K562 (cell line): ENCODE measurements around the gene ZBTB16. TPM values are rescaled to one million over a fixed set of nuclear protein-coding genes. Genes with fewer than 3 reads are reported as not detected.

Experiments
- ATAC-seq: fragments of 200-7000 bp; cut with Tn5 transposase; 3 replicates; pipeline ENCODE4 v1.9.1; 2020; ENCODE audit warnings: moderate library complexity
- BruUV-seq: library from RNA; stranded (reverse); fragments of 400-500 nt; replicated peaks from 2 replicates; lab custom pipeline; 2021; lab: Mats Ljungman, UMichigan
- CTCF ChIA-PET: fragments of 300-600 bp; formaldehyde crosslinking; extraction: SDS; loops from one replicate; lab custom pipeline; 2021; ENCODE audit warnings: low intra/inter-chr PET ratio; lab: Yijun Ruan, JAX
- POLR2A ChIA-PET: fragments of 300-600, 350-650 bp; sonication (Branson Sonifier 250); formaldehyde crosslinking; extraction: SDS; loops from one replicate; lab custom pipeline; 2021; ENCODE audit warnings: antibody characterized with exemption, inconsistent platforms; lab: Yijun Ruan, JAX
- DNase-seq, 4 experiments: peaks; one replicate each; pipeline versions ENCODE4 v3.0.0 to v3.0.0-alpha.2; 2011 to 2018; ENCODE audit warnings: low spot score in 3 of 4, mixed read lengths in 3 of 4; ENCODE audit errors: extremely low read depth in 1 of 4
- FAIRE-seq: peaks from 2 replicates; lab custom pipeline; 2011; peaks lifted over from hg19 to GRCh38; lab: Jason Lieb, UNC
- H2AFZ ChIP-seq: 2 replicates; pipeline ENCODE4 v1.6.0; 2011; ENCODE audit warnings: low read depth, low read length, control low read depth, inconsistent platforms
- H3K27ac ChIP-seq: fragments of 200-600 bp; 3 replicates; pipeline ENCODE4 v1.8.0; 2011; ENCODE audit warnings: low read depth, mild to moderate bottlenecking, control low read depth, inconsistent platforms, low read length, moderate library complexity, mixed read lengths; ENCODE audit errors: extremely low read depth
- H3K27me3 ChIP-seq, 2 experiments: fragments of 300-600 bp in 1 of 2; 2 replicates in 1 of 2; 3 replicates in 1 of 2; pipeline versions ENCODE4 v1.6.0 to v1.8.0; 2011; ENCODE audit warnings: inconsistent platforms in 2 of 2, low read length in 2 of 2, mild to moderate bottlenecking in 1 of 2, mixed read lengths in 1 of 2, moderate library complexity in 1 of 2; ENCODE audit not compliant: control insufficient read depth in 2 of 2, insufficient read depth in 2 of 2
- H3K36me3 ChIP-seq: fragments of 300-600 bp; 3 replicates; pipeline ENCODE4 v1.8.0; 2011; ENCODE audit warnings: mild to moderate bottlenecking, low read length, inconsistent platforms; ENCODE audit not compliant: control insufficient read depth, insufficient read depth
- H3K4me1 ChIP-seq, 2 experiments: fragments of 200-600 bp in 1 of 2; replicated peaks in 1 of 2; 2 replicates in 1 of 2; 3 replicates in 1 of 2; pipeline versions ENCODE4 v1.5.1 to v1.8.0; 2011; ENCODE audit warnings: inconsistent platforms in 2 of 2, low read length in 2 of 2, mild to moderate bottlenecking in 1 of 2, mixed read lengths in 1 of 2, moderate library complexity in 1 of 2; ENCODE audit not compliant: control insufficient read depth in 2 of 2, insufficient read depth in 2 of 2
- H3K4me2 ChIP-seq: 2 replicates; pipeline ENCODE4 v1.6.1; 2011; ENCODE audit warnings: low read length, control low read depth, inconsistent platforms, mixed read lengths; ENCODE audit not compliant: insufficient read depth
- H3K4me3 ChIP-seq: fragments of 200-600 bp; sonication (generic), shearing (Covaris generic); 2 replicates; pipeline ENCODE4 v1.5.1; 2016; ENCODE audit warnings: control low read depth, inconsistent platforms
- H3K79me2 ChIP-seq: fragments of 200-600 bp; 3 replicates; pipeline ENCODE4 v1.8.0; 2011; ENCODE audit warnings: low read length, inconsistent platforms; ENCODE audit not compliant: control insufficient read depth, insufficient read depth
- H3K9ac ChIP-seq, 2 experiments: 2 replicates each; pipeline versions ENCODE4 v1.6.0 to v1.6.1; 2011; ENCODE audit warnings: low read depth in 2 of 2, low read length in 2 of 2, control low read depth in 1 of 2, inconsistent platforms in 1 of 2, mild to moderate bottlenecking in 1 of 2, mixed read lengths in 1 of 2; ENCODE audit not compliant: insufficient read depth in 1 of 2
- H3K9me1 ChIP-seq: one replicate; pipeline ENCODE4 v1.6.0; 2011; ENCODE audit warnings: inconsistent platforms, mild to moderate bottlenecking, low read length, moderate library complexity; ENCODE audit not compliant: control insufficient read depth, insufficient read depth
- H3K9me3 ChIP-seq: replicated peaks from 2 replicates; pipeline ENCODE4 v1.5.1; 2011; ENCODE audit warnings: low read depth, low read length, inconsistent platforms; ENCODE audit not compliant: control insufficient read depth, insufficient read depth
- H4K20me1 ChIP-seq: replicated peaks from 2 replicates; pipeline ENCODE4 v1.6.1; 2011; ENCODE audit warnings: low read length, inconsistent platforms, mixed read lengths; ENCODE audit not compliant: control insufficient read depth, insufficient read depth
- ARID2 ChIP-seq: fragments of 450-650 bp; IDR thresholded peaks from 2 replicates; pipeline ENCODE4 v1.6.1; 2017; ENCODE audit warnings: antibody characterized with exemption, mild to moderate bottlenecking
- BRCA1 ChIP-seq, 2 experiments: fragments of 450-650 bp in 1 of 2; sonication (generic) in 1 of 2; formaldehyde crosslinking in 1 of 2; IDR thresholded peaks; 2 replicates each; pipeline versions ENCODE4 v1.5.0 to v1.6.1; 2017 to 2020; ENCODE audit warnings: mild to moderate bottlenecking in 1 of 2, missing genetic modification reagents in 1 of 2
- CHAMP1 ChIP-seq: fragments of 450-650 bp; IDR thresholded peaks from 2 replicates; pipeline ENCODE4 v1.6.1; 2016; ENCODE audit warnings: mild to moderate bottlenecking
- JUND ChIP-seq, 2 experiments: IDR thresholded peaks; 2 replicates in 1 of 2; 3 replicates in 1 of 2; pipeline ENCODE4 v1.6.1; 2011; ENCODE audit warnings: borderline replicate concordance in 2 of 2, low read depth in 2 of 2, low read length in 2 of 2, improper control_type of control experiment in 1 of 2, missing biosample characterization in 1 of 2, missing genetic modification characterization in 1 of 2, missing genetic modification reagents in 1 of 2
- MNT ChIP-seq, 2 experiments: fragments of 450-650 bp; conservative IDR thresholded peaks; 2 replicates each; pipeline ENCODE4 v1.6.1; 2017; ENCODE audit warnings: mild to moderate bottlenecking in 2 of 2, moderate library complexity in 2 of 2
- ZKSCAN3 ChIP-seq: fragments of 250-450 bp; sonication (Bioruptor Pico); IDR thresholded peaks from 2 replicates; pipeline ENCODE4 v1.4.0; 2020
- ZNF175 ChIP-seq: fragments of 200-800 bp; sonication (Bioruptor generic); IDR thresholded peaks from 2 replicates; pipeline ENCODE4 v1.6.1; 2016; ENCODE audit warnings: low read depth, mild to moderate bottlenecking, missing genetic modification characterization, missing compliant biosample characterization
- ZNF639 ChIP-seq, 2 experiments: fragments of 200-800 bp in 1 of 2; sonication (Bioruptor generic) in 1 of 2; sonication (generic) in 1 of 2; formaldehyde crosslinking in 1 of 2; IDR thresholded peaks in 1 of 2; conservative IDR thresholded peaks in 1 of 2; 2 replicates each; pipeline versions ENCODE4 v1.5.0 to v1.6.1; 2016 to 2020; ENCODE audit warnings: missing compliant biosample characterization in 1 of 2, missing genetic modification characterization in 1 of 2, missing genetic modification reagents in 1 of 2
- WGBS: fragments of 100-300 bp; shearing (Covaris generic); methylation state at CpG from one replicate; pipeline ENCODE4 v1.1.6; 2016; ENCODE audit warnings: low coverage, mixed read lengths; ENCODE audit not compliant: insufficient coverage; ENCODE audit errors: missing lambda C conversion rate; 5-methylcytosine and 5-hydroxymethylcytosine counted together
- in situ Hi-C: fragments of 300-500 bp; cut with MboI; formaldehyde crosslinking; loops from 4 replicates; pipeline ENCODE4 v1.15.0; 2018; ENCODE audit warnings: inconsistent platforms, mixed read lengths
- intact Hi-C: fragments of 100-400 bp; cut with micrococcal nuclease; formaldehyde crosslinking; loops from 2 replicates; pipeline ENCODE4 v1.14.2; 2022
- polyA plus RNA-seq, 8 experiments: library from polyadenylated mRNA; depleted of rRNA in 4 of 8; stranded (reverse) in 5 of 8; unstranded in 3 of 8; fragments of >200 nt; fragmentation: Nextera tagmentation in 2 of 8; fragmentation: Illumina TruSeq in 1 of 8; extraction: Ambion mirVana in 2 of 8; extraction: Trizol in 1 of 8; gene quantifications; 2 replicates each; pipeline versions ENCODE4 v1.2.1 to v1.2.3, GENCODE V29; 2011 to 2014; ENCODE audit warnings: inconsistent platforms in 1 of 8, missing spikeins in 1 of 8
- total RNA-seq, 7 experiments: library from RNA; depleted of rRNA in 6 of 7; stranded (reverse); fragments of >200 nt in 6 of 7; fragmentation: Illumina TruSeq in 2 of 7; extraction: Trizol in 2 of 7; gene quantifications; 2 replicates each; pipeline versions ENCODE4 v1.2.1 to v1.2.3, GENCODE V29; 2011 to 2021; ENCODE audit warnings: low replicate concordance in 1 of 7

ZBTB16 gene
- total and polyA plus RNA-seq, 9 of the 15 experiments (the other 6 are each of a cell fraction or from before 2014, with no cell fraction given), result 0.06 to 0.40 (median 0.24) TPM; not detected in 4

GRCh38 chr11:114291842-114292680, 232.6 kb downstream of the ZBTB16 start:
- in situ Hi-C loops, result no loop called here
- BruUV-seq, result no TSS peak
- DNase-seq (no peak), ATAC-seq (no peak), FAIRE-seq (no peak)
- Histone ChIP-seq H3K27me3 (no peaks in the 10 kb centered on the region), H3K4me1 (peaks cover 9 to 41% of the 10 kb centered on the region in 2 experiments), H3K79me2 (no peaks in the 10 kb centered on the region), H2AFZ (peak overlapping the region; percentile 43), H3K9ac (no peak overlapping the region), H3K36me3 (no peaks in the 10 kb centered on the region), H4K20me1 (no peaks in the 10 kb centered on the region), H3K27ac (no peak overlapping the region), H3K4me2 (peak overlapping the region; percentile 42; the same call in 1 of the 2 replicates), H3K4me3 (no peak overlapping the region), H3K9me1 (no peaks in the 10 kb centered on the region), H3K9me3 (no peaks in the 10 kb centered on the region)
- POLR2A ChIA-PET, result interaction anchor here (0.8 kb wide), 1 partner anchor 18 kb away, joined by 3 read pairs; no protein-coding TSS in a partner anchor
- intact Hi-C loops, result no loop called here
- 48% methylated on average over 4 of the region's 4 CpGs for WGBS
- CTCF ChIA-PET, result no interaction called here
- TF ChIP-seq JUND (IDR thresholded peaks at IDR 0.05; ENCODE audit: borderline replicate concordance, low read depth, low read length), result no peak
- 0 out of 3 replicates have a peak, but pooled peaks have one; percentile 17 for TF ChIP-seq JUND (tag; IDR thresholded peaks at IDR 0.05; ENCODE audit: borderline replicate concordance, low read depth, low read length)
- no peak for TF ChIP-seq MNT (conservative IDR thresholded peaks at IDR 0.05)
- TF ChIP-seq ARID2, result no peak
- no peak for TF ChIP-seq CHAMP1
- TF ChIP-seq ZNF175 (CRISPR knock-in tag), result 0 out of 2 replicates have a peak, but pooled peaks have one; percentile 3
- TF ChIP-seq ZNF639 (CRISPR knock-in tag; conservative IDR thresholded peaks at IDR 0.05 in 1 of 2, IDR thresholded peaks at IDR 0.05 in 1 of 2), result 0 out of 4 replicates have a peak, but pooled peaks of 1 of the 2 experiments have one; percentile 37
- TF ChIP-seq ZKSCAN3 (CRISPR knock-in tag), result no peak
- no peak for TF ChIP-seq BRCA1 (IDR thresholded peaks at IDR 0.05)
- no peak for TF ChIP-seq BRCA1 (CRISPR knock-in tag; IDR thresholded peaks at IDR 0.05)
